HG02623 (cell line): Measurements from ENCODE around the gene NCR2.
"Not testable (repeated sequence)": the region's sequence is repeated elsewhere in the genome, so short reads cannot be mapped to it uniquely, and the experiment has no call there.

Experiments
- ATAC-seq: cut with Tn5 transposase; IDR thresholded peaks from one replicate; pipeline ENCODE4 v1.9.1; 2021; ENCODE audit warnings: moderate library complexity; ENCODE audit not compliant: unreplicated experiment

The NCR2 gene, protein sequence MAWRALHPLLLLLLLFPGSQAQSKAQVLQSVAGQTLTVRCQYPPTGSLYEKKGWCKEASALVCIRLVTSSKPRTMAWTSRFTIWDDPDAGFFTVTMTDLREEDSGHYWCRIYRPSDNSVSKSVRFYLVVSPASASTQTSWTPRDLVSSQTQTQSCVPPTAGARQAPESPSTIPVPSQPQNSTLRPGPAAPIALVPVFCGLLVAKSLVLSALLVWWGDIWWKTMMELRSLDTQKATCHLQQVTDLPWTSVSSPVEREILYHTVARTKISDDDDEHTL

DNA sequence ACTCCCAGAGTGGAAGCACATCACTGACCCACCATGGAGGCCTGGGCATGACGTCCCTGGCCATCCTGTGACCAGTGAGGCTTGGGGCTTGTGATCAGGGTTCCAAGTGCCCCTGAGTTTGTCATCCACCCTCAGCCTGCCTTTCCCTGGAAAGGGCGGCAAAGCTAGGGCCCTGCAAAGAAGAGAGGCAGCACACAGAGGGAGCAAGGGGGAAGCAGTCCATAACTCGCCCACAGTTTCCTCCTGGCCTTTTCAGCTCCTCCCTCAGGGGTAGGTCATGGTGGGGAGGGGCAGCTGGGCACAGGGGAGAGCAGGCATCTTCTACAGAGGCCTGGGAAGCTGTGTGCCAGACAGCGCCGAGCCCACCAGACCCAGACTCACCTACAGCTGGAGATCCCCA lies at the start of gene NCR2:
Gene NCR2 (plus strand): TSS at position 313 of the 400 bp plus-strand sequence. CDS start 269 bp downstream, outside the sequence.
- ATAC-seq: no peak

DNA sequence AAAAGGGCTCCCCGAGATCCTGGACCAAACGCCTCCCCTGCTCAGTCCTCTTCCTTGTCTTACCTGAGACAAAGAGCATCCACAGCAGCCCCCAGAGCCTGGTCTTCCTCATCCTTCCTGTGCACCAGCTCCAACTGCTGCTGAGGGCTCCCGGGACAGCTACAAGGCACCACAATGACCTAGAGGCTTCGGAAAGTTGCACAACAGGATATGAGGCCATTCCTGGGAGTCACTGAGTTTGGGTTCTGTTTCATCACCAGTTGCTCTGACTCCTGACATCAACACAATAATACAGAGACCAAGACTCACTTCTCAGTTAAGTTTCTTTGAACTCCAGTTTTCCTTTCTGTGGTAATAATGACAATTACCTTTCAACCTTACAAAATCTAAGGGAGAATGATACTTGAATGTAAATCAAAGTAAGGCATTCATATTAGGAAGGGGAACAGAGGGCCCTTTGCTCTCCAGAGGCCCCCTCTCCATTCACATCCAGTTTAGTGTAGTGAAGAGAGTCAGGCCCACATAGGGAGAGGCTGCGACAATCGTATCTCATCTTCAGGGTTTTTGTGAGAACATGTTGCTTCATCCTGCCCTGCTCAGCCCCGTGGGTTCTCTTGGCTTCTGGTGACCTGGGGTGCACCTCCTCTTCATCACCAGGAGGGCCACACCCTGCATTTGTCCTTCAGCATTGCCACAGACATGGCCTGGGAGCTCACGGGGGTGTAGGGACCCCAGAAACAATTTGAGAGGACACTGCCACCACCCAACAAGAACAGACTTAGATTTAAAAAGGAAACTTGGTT lies 48.7 kb upstream of the NCR2 start, which contains the start of gene TREM1:
Gene TREM1 (minus strand): TSS at position 139 of the 803 bp plus-strand sequence. CDS start 27 bp downstream, at position 112.
- ATAC-seq: no peak

DNA sequence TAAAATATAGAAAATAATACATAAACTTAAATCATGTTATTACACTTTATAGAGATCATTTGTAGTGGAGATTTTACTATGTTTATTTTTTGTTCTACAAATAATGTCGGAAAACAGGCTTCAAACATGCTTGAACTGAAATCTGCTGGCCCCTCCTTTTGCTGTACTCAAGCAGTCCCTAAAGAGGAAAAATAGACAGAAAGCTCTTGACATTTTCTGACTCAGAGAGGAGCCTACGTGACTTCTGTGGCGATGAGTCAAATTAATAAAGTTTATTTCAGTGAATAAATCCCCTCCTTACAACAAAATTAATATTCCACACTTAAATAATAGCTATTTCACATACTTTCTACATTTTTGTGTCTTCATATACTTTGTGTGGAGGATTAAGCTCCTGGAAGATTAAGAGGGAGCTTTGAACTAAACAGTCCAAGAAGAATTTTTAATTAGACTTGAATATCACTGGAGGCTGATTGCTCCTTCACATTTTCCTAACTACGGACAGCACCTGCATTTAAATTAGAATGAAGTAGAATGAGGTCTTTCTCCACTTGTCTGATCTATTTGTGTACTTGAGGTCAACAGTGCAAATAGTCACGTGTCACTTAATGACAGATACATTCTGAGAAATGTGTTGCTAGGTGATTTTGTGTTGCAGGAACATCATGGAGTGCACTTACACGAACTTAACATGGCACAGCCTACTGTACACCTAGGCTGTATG lies 47.2 kb upstream of the NCR2 start:
- ATAC-seq: no peak

DNA sequence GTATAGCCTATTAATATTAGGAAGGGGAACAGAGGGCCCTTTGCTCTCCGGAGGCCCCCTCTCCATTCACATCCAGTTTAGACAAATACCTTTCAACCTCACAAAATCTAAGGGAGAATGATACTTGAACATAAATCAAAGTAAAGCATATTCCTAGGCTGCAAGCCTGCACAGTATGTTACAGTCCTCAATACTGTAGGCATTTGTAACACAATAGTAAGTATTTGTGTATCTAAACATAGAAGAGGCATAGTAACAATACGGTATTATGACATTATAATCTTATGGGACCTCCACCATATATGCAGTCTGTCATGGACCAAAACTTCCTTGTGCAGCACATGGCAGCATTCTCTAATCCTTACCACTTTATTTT lies 46.7 kb upstream of the NCR2 start:
- no peak for ATAC-seq

DNA sequence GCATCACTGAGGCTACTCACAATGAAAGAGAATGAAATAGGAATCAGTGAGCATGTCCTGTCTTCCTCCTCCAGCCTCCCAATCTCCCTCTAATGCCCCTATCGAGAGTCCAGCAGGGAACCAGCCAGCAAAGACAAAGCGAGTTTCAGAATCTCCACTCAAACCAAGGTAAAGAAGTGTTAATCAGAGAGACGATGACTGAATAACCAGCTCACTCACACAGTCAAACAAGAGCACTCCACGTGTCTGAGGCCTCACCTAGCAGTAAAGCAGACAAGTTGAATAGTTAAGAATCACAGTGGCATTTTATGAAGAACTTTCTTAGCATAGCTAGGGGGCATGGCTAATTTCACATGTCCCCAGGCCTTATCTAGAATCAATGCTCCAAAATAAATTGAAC lies 45.6 kb upstream of the NCR2 start:
- no peak for ATAC-seq

DNA sequence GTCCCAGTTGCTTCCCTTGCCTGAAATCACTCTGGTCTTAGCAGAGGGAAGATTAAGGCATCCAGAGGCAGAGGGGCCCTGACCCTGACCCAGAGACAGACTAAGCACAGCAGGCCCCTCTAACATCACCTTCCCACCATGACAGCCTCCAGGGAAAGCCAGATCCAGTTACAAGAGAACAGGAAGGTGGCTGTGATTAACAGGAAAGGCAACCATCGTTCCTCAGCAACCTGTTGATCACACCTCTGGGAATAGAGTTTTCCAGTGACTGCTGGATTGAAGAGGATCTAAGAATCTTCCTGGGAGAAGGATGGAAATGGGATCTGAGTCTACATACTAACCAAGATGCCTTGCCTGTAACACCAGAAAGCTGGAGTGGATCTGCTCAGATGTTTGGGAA lies 43.7 kb upstream of the NCR2 start:
- no peak for ATAC-seq

DNA sequence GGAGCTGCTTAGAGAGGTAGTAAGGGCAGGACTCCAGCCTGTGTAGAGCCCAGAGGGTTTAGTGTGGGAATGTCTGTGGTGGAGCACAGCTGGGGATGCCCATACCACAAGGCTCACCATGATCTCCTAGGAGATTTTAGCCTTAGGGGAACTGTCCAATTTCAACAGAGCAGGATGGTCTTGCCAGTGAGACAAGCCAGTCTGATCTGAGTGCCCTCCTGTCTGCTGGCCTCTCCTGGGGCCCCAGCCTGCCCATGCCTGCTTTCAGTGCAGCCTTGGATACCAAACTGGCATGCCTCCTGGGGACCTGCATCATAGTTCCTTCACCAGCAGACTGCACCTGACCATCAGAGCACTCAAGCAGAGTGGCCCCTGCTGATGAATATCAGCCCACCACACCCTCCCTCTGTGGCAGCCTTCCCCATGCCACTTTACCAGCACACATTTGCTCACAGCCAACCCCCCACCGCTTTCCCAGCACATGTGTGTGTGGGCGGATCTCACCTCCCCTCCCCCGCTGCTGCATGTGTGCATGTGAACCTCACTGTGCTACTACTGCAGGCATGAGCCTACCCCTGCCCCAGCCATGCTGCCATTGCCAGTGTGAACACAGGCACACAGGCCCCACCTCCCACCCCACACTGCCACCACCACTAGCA lies 41.1 kb upstream of the NCR2 start:
- ATAC-seq: no peak

DNA sequence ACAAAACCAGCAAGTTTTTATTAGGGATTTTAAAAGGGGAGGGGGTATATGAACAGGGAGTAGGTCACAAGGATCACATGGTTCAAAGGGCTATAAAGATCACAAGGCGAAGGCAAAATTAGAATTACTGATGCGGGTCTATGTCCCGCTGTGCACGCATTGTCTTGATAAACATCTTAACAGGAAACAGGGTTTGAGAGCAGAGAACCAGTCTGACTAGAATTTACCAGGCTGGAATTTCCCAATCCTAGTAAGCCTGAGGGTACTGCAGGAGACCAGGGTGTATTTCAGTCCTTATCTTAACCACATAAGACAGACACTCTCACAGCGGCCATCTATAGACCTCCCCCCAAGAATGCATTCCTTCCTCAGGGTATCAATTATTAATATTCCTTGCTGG lies 38.2 kb upstream of the NCR2 start:
- not testable (repeated sequence) for ATAC-seq

DNA sequence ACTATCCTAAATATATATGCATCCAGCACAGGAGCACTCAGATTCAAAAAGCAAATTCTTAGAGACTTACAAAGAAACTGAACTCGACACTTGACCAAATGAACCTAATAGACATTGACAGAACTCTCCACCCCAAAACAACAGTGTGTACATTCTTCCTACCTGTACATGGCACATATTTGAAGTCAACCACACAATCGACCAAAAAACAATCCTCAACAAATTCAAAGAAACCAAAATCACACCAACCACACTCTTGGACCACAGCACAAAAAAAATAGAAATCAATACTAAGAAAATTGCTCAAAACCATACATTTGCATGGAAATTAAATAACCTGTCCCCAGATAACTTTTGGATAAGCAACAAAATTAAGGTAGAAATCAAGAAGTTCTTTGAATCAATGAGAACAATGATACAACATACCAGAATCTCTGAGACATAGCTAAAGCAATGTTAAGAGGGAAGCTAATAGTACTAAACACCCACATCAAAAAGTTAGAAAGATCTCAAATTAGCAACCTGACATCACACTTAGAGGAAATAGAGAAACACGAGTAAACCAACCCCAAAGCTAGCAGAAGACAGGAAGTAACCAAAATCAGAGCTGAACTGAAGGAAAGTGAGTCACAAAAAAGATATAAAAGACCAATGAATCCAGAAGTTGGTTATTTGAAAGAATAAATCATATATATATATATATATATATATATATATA lies 36.5 kb upstream of the NCR2 start:
- no peak for ATAC-seq

DNA sequence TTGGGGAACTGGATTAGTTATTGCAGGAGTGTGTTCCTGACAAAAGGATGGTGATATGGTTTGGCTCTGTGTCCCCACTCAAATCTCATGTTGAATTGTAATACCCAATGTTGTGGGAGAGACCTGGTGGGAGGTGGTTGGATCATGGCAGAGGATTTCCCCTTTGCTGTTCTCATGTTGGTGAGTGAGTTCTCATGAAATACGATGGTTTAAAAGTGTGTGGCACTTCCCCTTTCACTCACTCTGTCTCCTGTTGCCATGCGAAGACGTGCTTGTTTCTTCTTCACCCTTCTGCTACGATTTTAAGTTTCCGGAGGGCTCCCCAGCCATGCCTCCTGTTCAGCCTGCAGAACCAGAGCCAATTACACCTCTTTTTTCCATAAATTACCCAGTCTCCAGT lies 32.8 kb upstream of the NCR2 start:
- no peak for ATAC-seq

DNA sequence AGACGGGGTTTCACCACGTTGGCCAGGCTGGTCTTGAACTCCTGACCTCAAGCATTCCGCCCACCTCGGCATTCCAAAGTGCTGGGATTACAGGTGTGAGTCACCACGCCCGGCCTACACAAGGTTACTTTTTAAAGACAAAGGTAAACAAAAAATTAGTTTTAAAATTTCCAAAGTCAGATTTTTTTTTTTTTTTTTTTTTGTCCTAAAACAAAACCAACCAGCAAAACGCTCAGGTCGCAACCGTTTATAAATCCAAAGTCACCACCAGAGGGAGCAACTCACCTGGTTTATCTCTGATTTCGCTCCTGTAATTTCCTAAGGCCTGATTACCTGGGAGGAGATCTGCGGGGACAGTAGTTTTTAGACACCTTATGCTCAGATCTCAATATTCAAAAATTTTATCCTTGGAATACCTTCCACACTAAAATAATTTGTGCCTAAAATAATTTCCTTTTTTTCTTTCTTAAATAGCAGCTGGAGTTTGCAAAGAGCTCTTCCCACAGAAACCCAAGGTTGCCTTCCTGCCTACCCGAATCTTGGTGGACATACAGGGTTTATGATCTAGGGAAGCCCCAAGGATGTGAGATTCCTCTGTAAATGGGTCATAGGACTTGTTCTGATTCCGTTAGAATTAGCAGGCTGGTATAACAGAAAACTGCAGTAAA lies 29.1 kb upstream of the NCR2 start:
- ATAC-seq: no peak

DNA sequence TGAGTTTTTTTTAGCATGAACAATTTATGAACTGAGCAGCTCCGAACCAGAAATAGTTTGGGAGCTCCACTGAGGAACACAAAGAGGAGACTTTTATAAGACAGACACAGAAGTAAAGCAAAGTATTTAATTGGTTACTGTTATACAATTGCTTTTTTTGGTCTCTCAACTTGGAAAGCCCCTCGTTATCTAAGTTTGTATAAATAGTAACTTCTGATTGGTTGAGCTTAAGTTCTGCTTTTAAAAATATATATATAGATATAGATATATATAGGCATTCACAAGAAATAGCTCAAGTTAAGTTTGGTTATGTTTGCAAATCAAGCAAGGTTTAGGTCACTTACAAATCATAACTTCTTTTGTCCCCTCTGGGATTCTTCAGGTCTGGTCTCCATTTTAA lies 20.2 kb upstream of the NCR2 start:
- ATAC-seq: no peak

DNA sequence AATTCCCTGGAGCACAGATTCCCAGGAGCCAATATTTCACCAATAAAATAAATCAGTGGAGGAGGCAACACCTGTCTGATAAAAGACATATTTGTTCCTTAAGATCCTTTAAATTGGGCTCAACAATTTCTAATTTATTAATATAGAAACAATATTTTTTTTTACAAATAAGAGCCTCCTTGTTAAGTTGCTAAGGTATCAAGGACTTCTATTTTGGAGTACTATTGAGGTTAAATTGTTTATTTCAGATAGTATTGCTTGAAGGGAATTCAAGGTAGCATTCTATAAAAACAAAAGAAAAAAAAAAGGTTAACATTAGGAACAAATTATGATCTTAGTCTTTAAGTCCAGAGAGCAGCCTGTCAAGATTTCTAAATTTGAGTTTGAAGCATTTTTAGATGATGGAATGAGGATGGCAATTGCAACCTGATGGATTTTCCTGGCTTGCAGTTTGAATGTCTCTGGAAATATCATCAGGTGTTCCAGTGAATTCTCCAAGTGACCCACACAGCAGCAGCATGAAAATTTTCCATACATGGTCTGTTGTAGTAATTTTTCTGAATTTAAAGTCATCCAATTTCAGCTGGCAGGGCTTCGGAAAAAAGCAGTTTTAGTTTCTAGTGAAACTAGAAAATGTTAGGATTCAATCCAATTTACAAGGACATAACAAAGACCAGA lies 19.3 kb upstream of the NCR2 start:
- no peak for ATAC-seq

DNA sequence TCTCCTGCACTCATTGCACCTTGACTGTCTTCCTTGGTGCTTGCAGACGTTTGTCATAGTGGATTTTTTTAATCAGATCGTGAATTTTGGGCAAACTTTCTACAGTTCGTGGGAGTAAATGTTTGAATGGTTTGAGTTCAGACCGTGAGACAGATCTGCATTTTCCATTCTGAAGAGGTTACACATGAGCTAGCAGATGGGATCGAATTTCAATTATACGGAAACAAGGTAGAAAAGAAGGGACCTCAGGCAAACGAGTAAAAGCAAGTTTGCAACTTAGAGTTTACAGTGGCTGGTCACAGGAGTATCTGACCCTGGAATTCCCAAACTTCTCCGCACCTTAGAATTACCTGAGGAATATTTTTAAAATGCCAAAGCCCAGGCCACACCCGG lies 17.2 kb upstream of the NCR2 start:
- ATAC-seq: no peak

DNA sequence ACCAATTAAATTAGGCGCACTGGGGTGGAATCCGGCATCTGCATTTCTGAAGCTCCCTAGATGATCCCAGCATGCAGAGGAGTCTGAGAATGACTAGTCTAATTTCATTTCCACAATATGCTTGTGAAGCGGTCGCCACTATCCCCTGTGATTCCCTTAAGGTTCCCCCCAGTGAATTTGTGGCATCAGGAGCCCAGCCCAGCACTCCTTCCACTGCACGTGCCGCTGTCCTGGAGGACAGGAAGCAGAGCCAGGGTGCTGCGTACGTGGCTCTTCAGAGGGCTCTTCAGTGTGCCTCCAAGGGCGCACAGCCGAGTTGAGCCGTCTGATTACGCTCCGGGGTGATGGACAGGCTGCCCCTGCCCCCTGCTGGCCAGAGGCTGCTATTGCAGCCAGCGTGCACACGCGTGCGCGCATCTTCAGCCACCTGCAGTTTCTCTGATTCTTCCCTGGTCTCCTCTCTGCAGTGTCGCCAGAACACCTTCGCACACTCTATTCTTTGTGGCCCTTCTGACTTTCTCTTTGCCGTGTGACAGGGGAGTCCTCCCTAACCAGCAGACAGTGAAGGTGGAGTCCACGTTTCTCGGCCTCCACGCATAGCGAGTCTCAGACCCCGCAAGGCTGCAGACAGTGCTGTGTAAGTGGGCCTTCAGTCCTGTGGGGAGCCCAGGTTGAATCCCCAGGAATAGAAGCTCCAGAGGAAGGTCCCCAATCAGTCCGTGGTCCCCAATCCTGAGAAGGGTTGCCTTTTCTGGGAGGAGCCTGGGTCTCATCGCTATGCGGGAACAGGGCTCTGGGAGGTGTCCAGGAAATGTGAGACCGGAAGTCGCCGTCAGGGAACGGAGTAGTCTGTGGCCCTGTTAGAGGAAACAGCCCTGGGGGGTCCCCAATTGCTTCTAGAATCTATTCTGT lies 16.5 kb upstream of the NCR2 start:
- ATAC-seq: peak; percentile 88

DNA sequence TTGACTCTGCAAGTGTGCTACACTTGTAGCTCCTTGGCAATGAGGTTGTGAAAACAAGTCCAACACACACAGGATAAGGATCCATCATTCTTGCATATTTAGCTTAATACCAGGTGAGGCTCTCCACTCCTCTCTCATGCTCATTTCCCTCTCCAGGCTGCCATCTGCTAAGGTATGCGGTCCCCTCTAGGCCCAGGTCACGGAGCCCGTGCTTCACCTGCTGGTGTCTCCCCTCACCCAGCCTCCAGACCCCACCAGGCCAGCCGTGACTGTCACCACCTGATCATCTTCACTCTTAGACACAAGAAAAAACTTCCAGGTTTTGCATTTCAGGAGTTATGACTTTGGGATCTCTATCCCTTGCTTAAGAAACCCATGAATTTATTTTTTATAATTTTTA lies 14.2 kb upstream of the NCR2 start:
- no peak for ATAC-seq

DNA sequence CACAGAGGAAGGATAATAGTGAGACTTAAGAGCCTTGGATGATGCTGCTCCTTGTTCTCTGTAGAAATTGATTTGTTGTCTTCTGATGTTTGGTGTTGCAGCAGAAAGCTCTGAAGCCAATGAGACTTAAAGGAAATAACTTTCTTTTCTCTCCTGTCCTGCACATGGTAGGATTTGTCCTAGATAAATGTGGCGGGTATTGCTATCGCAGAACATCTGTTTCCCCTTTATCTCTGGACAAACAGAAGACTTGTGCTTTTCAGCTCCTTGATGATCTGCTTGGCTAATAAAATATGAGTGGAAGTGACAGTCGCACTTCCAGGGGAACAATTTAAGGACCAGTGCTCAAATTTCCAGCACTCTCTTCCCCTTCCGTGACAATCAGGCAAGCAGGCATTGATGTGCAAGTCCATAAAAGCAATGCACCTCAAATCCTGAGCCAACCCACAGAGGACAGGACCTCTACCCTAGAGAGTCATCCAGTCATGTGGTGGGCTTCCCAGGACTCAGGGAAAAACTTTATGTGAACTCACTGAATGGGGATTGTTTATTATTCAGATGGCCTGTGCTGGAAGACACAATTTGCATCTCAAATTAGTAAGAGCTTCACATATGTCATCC lies 9.9 kb upstream of the NCR2 start:
- no peak for ATAC-seq

DNA sequence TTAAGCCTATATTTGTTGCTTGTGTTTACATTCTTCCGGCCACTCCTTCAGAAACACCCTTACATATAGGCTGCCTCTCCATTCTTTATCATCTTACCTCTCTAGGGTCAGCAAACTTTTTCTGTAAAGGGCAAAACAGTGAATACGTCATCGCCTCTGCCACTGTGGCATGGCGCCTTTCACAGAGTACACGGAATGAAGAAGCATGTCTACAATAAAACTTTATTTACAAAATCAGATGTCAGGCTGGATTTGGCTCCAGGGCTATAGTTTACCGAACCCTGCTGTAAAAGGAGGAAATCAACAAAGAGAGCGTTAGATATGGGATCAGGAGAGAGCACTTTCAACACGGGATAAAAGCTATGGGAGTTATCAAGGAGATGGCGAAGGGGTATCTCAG lies 9.3 kb upstream of the NCR2 start:
- no peak for ATAC-seq
